GM18858 (cell line): Measurements from ENCODE around the gene TENM3.

Experiments
- ATAC-seq: cut with Tn5 transposase; IDR thresholded peaks from one replicate; pipeline ENCODE4 v1.9.1; 2021; ENCODE audit not compliant: unreplicated experiment

TENM3 gene

DNA sequence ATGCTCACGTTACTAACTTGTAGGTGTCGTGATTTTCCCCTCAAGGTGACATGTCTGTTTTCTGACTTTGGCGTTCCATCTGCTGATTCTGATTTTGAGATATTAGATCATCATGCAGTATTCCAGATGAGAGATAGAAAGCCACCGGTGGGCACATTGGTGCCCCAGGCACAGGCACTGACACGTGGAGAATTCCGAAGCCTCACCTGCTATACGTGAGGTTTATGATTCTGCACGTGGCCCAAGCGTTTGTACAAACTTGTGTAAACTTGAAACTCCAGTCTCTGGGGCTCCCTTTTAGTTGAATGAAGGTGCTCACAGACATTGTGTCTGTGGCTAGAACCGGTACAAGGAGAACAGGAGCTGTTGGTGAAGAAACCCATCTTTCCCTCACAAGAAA lies 81.1 kb downstream of the TENM3 start:
- ATAC-seq: no peak

DNA sequence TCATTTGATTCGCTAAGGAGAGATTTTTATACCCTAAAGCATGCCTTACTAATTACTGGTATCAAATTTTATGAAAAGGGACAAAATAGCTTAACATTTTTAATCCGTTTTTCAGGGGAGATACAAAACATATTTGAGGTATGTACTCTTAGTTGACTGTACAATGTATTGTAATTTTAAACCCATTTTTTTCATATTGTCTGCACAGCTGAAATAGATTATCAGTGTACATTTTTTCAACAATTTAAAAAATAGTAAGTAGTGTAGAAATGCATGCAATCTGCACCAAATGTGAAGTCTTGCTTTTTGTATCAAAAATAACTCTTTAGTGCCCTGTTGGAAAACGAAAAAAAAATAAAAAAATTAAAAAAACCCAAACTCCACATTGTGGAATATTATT lies 82.2 kb downstream of the TENM3 start:
- no peak for ATAC-seq

DNA sequence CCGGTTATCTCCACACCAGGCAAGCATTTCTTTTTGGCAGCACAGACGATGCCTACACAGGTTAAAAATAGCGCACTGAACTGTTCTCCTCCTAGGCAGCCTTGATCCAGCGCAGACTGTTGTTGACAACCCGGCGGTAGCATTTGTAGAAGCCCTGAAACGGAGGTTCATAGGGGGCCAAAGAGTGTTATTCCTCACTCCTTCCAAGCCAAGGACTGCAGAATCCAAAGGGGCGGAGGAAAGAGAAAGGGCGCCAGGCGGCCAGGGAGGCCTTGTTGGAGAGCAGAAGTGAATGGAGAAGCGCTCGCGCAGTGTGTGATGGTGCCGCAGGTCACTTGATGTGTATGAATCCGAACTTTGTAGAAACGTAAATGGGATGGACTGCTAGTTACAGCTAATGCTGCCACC lies 82.7 kb downstream of the TENM3 start:
- ATAC-seq: no peak

DNA sequence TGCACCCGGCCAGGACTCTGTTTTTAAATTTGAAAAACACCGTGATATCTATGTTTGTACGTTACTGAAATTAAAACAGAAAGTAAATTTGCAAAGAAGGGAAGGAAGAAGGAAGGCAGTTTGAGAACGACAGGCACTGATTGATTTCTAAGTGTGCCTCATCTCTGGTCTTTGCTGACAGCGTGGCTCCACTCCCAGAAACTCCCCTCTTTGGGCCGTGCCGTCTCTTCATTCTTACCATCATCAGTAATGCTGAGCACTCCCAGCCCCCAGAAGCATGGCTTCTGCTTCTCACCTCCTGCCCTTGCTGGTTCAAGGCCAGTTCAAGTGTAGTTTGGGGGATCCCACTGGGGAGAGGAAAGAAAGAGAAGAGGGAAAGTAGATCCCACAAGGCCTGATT lies 85.3 kb downstream of the TENM3 start:
- ATAC-seq: no peak

DNA sequence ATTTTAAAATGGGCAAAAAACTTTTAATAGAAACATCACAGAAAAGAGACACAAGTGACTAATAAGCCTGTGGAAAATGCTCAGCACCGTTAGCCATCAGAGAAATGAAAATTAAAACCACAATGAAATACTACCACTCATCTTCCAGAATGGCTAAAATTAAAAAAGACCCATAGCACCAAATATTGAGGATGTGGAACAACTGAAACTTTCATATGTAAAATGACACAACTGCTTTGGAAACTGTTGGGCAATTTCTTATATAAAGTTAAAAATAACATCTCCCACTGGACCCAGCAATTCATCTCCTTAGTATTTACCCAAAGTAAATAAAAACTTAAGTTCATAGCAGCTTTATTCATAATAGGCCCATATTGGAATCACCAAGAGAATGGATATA lies 94.2 kb downstream of the TENM3 start:
- ATAC-seq: no peak

DNA sequence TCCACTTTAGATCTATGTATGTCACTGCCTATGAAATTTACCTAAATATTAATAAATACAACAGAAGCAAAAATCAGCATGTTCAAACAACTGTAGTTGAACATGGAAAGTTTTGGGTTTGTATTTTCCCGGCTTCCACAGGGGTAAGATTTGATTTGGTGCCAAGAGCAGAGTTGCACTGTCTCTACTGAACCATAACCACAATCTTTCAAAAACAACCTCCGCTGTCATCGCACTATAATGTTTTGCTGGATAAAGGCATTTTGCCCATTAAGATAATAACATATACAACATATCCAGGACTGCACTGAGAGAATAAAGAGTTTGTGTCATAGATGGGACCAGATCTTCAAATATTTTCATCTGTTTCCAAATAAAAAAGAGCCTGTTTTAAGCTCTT lies 94.9 kb downstream of the TENM3 start:
- no peak for ATAC-seq

DNA sequence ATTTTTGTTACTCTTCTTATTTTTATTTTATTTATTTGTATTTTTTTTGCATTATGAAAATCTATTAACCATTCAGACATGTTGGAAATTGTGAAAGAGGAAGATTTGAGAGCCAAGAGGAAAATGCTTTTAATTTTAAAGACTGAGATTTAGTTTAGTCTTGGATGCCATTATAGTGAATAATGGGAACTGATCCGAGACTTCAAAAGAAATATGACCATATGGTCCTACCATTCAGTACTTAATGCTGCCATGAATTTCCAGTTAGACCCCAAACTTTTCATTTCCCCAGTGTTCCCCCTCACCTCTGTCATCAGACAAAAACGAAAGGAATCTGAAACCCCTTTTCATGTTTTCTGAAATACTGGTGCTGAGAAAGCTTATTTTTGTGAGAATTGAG lies 95.5 kb downstream of the TENM3 start:
- ATAC-seq: no peak

DNA sequence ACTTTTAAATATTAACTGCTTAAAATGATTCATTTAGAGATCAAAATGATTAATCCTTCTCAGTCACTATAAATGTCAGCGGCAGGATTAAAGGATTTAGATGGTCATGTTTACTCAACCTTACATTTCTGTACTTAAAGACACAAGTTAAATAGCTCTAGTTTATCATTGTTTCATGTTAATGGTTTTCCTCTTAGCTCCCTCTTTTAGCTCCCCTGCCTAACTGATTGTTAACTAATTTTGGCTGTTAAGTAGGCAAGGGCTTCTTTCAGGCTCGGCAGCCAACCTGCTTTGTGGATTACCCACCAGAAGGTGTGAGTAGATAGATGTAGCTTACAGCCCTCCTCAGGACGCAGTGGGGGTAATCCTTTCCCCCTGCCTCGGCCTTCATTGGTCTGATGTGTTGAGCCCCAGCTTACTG lies 96.0 kb downstream of the TENM3 start:
- ATAC-seq: no peak

DNA sequence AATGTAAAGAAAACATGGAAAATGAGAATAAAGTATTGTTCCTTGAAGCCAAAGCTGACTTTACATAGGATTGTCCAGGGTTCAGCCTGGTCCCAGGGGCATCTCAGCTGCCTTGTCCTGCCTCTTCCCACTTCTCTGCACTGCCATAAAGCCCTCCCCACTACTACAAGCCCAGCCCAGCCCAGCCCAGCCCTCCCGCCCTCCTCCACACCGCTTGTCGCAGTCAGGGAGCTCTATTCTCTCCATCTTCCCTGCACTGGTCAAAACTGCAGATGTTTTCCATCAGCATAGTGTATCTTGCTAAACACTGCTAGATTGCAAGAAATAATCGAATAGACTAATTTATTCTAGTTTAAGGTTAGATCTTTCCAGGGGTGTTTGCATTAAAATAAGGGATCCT lies 100.3 kb downstream of the TENM3 start:
- ATAC-seq: no peak

DNA sequence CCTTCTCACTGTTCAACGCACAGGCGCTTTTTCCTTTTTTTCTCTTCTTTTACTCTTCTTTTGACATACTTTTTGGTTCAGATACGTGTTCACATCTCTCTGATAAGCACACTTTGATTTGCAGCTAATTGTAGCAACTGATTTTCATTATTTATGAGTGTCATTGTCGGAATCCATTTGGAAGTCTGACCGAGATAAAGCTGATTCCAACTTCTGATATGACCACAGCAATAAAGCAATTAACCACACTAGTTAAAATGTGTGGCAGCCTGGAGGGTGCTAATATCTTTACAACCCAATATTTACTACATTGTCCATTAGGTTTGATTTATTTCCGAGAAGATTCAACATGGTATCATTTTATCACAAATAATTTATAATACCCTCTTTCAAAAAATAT lies 101.8 kb downstream of the TENM3 start:
- no peak for ATAC-seq

DNA sequence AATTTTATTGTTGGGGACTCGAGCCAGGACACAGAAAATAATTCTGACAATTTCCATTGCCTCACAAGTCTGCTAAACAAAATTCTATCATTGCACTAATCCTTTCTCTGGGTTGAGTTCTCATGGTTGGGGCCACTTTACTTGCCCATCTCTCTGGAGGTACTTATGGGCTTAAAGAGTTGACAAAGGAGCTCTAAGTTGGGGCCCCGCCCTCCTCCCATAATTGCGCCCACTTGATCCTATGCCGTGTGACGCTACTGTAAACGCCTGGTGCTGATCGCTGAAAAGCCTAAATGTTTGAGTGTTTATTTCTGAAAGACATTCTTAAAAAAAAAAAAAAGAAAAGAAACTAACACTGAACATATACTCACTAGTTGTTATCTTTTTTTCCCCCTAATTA lies 103.0 kb downstream of the TENM3 start:
- ATAC-seq: no peak

DNA sequence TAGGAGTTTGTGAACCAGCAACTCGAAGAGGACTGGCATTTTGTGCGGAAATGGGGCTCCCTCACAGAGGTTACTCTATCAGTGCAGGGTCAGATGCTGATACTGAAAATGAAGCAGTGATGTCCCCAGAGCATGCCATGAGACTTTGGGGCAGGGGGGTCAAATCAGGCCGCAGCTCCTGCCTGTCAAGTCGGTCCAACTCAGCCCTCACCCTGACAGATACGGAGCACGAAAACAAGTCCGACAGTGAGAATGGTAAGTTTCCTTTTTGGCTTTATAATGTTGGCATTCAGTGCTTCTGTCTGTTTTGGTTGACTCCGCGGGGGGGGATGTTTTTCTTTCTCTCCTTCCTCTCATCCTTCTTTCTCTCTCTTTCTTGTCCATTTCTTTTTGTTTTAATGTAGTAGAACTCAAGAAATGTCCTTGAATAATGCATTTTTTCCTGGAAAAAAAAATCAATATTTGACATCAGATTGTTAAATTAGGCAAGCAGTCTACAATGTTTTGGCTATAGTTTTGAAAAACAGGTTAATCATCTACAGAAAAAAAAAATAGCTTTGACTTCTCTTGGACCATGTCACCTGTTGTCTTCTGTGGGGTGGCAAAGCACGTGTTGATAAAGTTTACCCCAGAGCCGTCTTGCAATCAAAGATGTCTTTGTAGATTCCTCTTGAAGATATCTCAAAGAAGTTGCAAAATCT lies 103.6 kb downstream of the TENM3 start:
- ATAC-seq: no peak

DNA sequence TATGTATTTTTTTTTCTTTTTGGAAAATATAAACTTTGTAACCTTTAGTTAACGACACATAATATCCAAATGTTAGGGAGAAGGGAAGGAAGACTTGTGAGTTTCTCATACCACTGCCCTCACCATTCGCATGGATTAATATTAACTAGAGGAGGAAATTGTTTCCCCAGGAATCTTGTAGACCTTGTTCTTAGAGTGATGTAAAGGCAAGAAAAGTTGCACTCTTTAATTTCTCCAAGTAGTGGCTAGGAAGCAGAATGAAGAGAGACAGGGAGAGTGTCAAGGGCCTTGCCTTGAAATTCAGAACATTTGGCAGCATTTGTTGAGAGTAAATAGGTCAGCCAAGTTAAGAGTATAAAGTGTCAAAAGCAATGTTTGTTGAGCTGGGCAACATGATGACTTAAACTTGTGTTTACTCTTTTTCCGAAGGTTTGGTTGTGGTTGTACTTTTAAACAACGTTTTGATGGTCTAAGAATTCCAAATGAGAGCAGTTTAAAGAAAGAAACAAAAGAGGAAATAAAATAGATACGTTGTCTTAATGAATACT lies 105.7 kb downstream of the TENM3 start:
- ATAC-seq: no peak

DNA sequence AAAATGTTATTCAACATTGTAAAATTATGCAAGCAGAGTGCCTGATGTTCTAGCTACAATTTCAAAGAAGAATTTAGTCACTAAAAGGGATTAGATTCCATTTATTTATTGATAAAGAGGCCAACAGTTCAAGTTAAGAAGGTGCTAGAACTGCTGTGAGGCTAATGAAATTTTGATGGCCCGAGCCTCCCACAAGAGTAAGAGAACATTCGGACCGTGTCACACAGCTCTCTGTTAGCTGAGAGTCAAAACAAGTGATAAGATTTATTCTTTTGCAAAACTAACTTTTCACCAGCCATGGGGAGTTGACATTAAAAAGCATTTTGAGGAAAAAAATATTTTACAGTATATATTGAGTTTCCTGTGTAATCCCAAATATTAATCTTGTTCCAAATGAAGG lies 106.8 kb downstream of the TENM3 start:
- no peak for ATAC-seq

DNA sequence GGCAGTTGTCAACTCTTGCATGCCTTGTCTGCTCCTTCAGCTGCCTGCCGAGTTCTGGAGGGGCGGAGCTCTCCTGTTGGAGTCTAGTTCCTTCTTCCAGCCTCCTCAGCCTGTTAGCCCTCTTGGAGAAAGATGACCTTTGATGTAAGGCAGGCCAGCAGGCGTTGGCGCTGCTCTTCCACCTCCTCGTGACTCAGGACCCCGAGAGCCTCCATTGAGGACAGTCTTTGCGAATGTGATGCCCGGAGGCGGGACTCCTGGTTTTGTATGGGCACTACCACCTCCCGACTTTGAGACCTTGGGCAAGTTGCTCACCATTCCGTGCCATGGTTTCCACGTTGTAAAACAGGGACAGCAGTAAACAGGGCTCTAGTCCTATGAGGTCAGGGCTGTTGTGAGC lies 108.3 kb downstream of the TENM3 start:
- no peak for ATAC-seq

DNA sequence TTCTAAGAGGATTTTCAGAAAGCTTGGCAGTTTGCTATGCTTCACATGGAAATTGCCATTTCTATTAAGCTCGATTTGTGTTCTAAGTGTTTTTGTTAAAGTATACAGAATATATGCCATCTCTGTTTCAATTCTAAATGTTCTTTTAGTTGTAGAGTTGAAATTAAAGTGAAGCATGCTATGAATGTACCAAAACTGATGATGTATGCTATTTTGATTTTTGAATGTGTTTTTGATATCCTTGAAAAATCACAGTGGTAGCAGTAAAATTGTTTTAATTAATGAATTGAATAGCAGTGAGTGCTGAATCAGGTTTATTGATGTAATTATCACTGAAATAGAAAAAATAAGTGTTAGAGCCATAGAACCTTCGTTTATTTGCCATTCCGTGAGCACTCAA lies 110.9 kb downstream of the TENM3 start:
- ATAC-seq: no peak

DNA sequence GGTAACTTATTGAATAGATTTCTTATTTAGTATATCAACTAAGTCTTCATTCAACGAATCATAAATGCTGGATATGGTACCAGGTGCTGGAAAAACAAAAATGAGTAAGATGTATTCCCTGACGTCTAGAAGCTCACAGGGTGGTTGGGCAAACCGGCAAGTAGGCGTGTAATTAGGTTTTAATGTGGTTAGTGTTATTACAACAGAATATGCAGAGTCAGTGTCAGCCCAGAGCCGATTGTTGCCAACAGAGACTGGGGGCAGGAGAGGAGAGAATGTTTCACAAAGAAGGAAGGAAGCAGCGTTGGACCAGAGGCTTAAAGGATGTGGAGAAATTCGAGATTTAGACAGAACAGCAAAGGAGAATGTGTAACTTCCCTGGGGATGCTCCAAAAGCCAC lies 111.7 kb downstream of the TENM3 start:
- no peak for ATAC-seq

DNA sequence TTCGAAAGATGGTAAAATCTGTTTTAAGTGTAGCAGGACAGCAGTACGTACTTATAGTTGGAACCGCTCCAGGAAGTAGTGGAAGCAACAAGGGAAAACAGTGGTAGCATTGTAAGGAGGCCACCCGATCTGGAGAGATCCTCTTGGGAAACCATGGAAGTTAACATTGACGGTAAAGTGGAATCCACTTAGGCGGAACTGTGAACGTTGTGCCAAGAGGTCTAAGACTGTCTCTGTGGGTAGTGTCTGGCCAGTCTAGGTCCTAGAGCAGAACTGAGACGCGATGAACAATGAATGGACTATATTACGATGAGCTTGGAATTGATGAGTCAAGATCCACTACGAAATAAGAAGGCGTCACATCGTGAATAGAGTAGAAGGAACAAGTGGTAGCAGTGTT lies 124.0 kb downstream of the TENM3 start:
- no peak for ATAC-seq

DNA sequence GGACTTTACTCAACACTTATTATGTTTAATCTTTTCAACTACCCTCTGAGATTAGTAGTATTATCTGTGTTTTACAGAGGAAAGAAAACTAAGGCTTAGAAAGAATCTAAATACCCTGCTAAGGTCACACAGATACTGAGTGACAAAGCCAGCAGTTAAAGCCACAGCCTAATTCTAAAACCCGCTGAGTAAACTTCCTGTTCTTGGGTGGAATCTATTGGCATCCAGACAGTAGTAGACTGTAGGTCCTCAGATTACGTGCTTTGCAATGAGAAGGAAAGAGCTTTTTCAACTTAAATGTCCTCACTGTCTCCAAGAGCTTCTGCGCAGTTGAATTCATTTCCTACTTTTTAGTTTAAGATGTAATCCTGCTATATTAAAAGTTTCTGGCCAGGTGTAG lies 126.0 kb downstream of the TENM3 start:
- no peak for ATAC-seq

DNA sequence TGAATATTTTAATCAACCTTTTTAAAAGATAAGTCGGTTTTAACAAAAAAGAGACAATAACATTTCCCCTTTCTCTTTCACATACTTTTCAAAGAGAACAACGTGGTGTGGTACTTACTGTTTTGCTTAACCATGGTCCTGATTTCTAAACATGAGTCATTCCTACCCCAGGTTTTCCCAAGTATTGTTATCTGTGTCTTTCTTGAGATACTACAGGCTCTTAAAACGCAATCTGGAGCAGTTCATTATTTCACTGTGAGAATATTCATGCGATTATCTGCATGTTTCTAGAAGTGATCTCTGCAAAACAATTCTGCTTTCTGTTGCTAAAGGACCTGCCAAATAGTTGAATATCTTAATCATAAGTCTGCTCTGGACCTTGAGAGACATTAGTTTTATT lies 127.3 kb downstream of the TENM3 start:
- no peak for ATAC-seq

DNA sequence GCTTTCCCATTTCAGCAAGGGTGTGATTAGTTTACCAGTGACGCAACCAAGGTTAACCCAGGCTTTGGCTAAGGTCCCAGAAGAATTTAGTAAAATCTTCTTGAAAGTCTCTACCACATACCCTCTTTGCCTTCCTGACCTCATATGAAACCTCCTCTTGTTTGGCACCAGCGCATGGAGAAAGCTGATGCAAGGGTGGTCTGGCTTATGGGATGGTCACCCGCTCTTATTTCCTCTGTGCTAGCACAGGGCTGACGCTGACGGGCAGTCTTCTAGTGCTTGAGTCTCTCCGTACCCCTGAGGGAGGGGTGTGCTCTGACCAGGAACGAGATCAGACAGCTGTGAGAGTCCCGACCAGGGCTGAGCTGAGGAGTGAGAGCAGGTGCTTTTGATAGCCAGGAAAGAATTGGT lies 137.6 kb downstream of the TENM3 start:
- ATAC-seq: no peak

DNA sequence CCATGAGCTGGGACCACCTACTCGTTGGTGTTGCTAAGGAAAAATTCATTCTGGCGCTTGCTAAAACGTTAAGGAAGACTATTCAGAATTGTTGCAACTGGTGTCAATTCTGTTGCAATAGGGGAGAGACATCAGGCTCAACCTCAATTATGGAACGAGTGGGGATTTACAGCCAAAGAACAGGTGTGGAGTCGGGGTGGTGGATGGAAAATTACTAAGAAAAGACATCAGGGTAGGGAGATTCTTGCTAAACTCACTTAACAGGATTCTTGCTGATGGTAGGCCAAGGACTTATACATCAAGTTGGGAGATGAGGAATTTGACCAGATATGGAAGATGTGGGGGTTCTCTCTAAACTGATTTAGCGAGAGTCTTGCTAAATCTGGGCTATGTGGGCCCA lies 139.7 kb downstream of the TENM3 start:
- no peak for ATAC-seq

DNA sequence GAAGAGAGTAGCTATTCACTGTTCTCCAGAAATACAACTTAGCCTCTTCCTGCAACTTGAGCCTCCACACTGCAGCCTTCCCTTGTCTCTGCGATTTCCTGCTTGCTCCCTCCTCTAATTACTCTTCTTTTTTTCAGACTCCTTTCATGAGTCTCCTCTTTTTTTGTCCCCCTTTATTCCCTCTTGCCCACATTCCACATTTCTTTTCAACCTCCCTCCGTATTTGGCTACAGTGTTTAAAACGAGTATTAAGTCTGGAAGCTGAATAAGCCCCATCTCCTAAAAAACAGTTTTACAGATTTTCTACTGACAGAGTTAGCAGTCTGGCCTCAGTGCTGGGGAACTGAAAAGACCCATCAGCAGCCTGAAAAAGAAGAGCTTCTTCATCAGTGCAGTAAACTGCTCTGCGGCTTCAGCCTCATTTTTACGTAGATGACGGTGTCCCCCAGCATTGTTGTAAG lies 141.5 kb downstream of the TENM3 start:
- no peak for ATAC-seq
